ENCODE data around the gene APH1A.

DNA sequence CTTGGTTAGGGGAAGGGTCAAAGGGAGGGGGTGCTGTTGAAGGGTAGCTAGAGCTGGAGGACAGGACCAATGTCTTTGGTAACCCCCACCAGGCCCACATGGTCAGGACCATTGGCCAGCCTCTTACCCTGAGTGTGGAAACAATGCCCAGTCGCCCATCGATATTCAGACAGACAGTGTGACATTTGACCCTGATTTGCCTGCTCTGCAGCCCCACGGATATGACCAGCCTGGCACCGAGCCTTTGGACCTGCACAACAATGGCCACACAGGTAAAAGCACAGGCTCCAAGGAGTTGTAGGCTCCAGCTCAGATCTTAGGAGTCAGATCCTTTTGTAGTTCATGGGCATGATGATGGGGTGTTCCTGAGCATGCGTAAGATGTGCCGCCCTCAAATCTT is 7.4 kb downstream of the APH1A start:
- TF ChIP-seq POLR2A (IDR thresholded peaks at IDR 0.05) (no peak), EP300 (IDR thresholded peaks at IDR 0.05) (no peak)
